HG03457 (cell line): ENCODE data around the gene PREP.
"Not testable (repeated sequence)": the region's sequence is repeated elsewhere in the genome, so short reads cannot be mapped to it uniquely, and the experiment has no call there.

Experiments
- ATAC-seq: cut with Tn5 transposase; IDR thresholded peaks from one replicate; pipeline ENCODE4 v1.9.1; 2021; ENCODE audit warnings: moderate number of reproducible peaks; ENCODE audit not compliant: unreplicated experiment

The PREP gene

DNA sequence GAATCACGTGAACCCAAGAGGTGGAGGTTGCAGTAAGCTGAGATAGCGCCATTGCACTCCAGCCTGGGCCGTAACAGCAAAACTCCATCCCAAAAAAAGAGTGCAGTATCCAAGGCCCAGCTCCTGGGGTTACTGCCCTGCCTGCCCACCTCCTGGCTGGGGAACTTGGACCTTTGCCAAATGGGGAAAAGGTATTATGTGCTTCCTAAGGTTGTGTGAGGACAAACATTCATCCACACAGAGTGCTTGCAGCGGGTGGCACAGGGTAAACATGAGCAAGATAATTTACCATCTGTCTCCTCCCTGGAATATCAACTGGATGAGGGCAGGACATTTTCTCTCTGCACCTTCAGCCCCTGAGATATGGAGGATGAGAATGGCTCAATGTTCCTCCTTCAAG is 128.2 kb downstream of the PREP start:
- no peak for ATAC-seq

DNA sequence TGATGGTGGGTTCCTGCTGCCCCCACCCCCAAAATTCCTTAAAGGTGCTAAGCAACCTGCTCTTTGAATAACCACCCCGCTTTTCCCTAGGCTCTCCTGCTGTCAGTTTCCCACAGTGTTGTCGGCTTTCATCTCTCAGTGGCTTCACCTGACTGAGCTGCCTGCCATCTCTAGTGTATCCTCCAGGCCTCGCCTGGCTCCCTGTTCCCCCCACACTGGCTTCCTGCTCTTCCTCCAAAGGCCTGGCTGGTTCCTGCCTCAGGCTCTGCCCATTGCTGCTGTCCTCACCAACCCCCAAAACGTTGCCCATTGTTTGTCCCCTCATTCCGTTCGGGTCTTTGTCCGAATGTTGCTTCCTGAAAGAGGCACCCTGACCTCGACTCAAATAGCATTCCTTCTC is 129.3 kb downstream of the PREP start:
- no peak for ATAC-seq

DNA sequence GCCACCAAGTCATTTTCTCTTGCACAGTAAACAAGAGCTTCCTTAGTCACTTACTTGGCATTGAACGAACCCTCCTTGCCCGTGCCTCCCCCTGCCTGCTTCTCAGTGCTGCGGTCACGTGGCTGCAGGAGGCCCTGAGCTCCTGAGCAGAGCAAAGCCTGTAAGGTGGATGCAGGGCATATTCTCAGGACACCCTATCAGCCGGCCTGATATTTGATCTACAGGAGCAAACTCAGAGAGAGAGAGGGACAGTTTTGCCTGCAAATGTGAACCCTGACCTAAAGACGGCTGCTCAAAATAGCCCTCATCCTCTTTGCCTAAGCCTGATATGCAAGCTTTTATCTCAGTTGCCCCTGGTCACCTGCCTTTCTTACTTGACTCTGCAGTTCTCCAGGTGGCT is 130.1 kb downstream of the PREP start:
- no peak for ATAC-seq

DNA sequence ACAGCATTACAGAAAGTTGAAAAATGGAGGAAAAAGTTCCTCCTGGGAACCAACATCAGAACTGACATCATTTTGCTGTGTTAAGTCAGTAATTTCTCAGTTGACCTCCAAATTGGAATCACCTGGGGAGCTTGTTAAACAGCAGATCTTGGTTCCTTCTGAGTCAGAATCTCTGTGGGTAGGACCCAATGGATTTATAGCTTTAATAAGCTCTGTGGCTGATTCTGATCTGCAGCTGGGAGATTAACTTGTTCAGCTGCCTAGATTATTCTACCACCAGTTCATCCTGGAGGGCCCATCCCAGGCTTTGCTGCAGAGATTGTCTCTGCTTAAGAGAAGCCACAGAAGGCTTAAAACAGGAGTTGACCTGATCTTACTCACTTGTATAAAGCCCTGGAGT is 132.4 kb downstream of the PREP start:
- ATAC-seq, result no peak

DNA sequence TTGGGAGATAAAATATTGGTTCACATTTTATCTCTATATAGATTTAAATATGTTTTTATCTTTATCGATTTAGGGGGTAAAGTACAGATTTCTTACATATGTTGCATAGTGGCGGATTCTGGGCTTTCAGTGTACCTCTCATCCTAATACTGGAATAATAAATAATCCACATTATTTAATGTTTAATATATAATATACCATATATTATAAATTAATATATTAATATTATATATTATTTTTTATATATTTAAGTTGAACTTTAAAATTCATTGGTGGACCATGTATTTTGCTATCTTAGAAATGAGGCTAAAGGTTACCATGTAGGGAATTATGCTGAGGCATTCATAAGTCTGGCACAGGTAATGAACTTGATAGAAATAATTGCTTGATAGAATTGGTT is 133.5 kb downstream of the PREP start:
- no peak for ATAC-seq

DNA sequence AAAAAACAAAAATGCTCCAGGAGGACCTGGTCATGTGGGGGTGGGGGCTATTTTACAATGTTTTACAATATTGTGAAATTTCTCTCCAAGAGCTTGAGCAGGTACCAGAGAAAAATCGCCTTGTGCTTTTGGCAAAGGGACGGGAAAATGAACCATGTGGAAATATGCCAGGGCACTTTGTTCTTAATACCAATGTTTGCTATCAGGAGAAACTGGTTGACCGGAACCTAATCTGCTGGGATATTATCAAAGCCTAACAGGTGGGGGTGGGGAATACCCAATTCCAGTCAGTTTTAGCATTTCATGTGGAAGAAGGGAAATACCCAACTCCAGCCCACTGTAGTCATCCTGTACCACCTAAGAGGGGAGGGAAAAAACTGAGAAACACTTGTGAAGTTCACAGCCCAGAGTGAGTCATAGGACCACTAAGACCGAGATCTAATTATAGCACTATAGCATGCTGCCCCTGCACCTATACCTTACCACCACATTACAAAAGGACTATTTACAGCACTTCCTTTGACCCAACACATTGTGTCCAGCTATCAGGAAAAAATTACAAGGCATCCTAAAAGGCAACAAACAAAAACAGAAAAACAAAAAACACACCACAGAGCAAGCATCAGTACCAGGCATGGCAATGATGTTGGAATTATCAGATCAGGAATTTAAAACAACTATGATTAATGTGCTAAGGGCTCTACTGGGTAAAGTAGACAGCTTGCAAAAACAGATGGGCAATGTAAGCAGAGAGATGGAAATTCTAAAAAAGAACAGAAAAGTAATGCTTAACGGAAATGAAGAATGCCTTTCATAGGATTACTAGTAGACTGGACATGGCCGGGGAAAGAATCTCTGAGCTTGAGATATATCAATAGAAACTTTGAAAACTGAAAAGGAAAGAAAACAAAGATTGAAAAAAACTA is 138.9 kb downstream of the PREP start:
- ATAC-seq, result no peak

DNA sequence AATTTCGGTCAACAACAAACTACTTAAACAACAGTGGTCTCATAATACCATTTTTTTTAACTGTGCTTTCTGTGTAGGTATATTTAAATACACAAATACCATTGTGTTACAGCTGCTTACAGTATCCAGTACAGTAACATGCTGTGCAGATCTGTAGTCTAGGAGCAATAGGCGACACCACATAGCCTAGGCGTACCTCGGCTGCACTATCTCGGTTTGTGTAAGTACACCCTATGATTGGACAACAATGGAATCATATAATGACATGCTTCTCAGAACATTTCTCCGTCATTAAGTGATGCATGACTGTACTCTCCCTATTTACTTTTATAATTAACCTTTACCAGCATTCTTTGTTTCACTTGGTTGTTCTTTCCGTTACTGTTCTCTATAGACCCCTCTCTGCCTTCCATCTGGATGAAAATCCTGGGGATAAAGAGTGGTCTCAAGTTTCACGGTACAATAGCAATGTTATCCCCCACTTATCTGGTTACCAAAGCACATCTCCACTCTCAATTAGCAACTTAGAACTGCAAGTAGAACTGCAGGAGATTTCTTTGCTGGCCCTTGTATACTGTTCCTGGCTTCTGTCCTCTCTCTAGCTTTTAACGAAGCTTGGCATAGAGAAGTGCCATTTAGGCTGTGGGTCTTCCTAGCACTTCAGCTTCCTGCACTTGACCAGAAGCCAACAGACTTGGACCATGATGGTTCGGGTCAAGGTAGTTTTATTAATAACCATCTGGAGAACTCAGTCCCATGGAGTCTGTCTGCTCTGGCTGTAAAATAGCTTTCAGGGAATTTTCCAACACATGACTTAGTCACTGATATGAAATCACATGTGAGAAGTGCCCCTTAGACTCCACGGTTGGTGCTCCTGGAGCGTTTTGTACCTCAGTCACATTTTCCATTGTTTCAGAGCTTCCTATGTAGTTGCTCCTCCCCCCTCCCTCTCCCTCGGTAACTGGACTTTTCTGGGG is 142.7 kb downstream of the PREP start:
- ATAC-seq, result no peak

DNA sequence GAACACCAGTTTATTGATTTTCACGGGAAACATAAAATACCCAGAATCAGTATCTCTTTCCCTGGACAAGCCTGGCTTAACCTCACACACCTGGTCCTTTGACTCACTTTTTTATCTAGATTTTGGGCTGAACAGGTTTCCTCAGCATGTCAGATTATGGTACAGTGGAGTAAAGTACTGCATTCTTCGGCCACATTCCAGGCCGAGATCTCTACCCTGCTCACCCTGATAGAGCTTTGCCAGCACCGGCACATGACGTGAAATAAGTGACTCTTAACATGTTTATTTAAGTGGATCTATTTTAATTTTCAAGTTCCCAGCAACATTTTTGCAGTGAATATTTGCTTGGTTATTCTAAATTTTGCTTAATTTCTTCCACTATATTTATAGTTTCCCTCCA is 144.1 kb downstream of the PREP start:
- no peak for ATAC-seq

DNA sequence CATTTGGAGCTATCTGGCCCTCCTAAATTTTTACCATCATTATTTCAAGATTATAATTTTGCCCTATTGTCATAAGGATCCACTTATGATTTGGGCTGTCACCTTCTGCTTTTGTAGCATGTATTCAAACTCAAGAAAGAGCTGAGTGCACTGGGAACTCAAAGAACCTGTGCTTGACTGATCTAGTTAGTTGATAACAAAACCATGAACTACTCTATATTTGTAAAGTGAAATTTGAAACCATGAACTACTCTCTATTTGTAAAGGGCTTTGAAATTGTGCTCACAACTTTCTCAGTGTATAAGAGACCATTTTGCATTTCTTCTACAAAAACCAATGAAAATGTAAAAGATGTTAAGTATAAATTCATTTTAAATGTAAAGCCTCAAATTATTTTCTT is 145.5 kb downstream of the PREP start:
- ATAC-seq, result no peak

DNA sequence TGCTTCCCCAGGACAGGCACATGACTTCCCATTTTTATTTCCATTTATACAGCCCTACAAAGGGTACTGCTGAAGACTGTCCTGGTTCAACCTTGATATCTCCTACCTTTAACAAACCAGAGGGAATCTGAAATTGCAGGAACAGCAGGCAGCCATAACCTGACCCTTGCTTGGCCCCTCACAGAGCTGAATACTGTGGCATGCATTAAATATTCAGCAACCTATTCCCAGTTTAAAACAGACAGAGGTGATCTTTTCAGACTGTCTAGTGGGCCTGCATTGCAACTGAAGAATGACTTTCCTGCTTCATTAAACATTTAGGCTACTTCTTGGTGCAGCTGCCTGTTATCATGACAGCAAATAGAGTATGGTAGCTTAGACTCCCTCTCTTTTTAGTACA is 146.3 kb downstream of the PREP start:
- ATAC-seq, result no peak

DNA sequence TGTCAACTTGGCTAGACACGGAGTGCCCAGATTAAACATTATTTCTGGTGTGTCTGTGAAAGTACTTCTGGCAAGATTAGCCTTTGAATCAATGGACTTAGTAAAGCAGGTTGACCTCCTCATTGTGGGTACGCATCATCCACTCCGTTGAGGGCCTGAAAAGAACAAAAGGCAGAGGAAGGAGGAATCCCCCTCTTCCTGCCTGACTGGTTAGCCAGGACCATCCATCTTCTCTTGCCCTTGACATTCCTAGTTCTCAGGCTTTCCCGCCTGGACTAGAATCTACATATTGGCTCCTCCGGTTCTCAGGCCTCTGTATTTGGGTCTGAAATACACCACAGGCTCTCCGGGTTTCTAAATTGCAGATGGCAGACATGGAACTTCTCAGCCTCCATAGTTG is 149.1 kb downstream of the PREP start:
- ATAC-seq, result no peak

DNA sequence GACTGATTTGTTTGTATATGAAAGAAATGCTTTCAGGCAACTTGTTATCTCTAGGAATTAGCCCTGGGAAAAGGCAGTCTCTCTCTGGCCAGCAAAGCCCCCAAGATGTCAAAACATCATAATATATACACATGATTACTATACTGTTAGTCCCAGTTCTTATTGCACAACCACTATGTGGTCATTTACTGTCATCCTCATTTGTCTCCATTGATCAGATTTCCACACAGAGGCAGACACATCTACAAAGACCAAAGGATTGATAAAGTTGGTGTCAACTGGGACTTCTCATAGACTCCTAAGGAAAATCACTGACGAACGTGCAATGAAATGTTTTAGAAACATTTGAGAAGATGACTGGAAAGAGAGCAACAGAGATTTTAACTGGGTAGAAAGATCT is 151.2 kb downstream of the PREP start:
- no peak for ATAC-seq

DNA sequence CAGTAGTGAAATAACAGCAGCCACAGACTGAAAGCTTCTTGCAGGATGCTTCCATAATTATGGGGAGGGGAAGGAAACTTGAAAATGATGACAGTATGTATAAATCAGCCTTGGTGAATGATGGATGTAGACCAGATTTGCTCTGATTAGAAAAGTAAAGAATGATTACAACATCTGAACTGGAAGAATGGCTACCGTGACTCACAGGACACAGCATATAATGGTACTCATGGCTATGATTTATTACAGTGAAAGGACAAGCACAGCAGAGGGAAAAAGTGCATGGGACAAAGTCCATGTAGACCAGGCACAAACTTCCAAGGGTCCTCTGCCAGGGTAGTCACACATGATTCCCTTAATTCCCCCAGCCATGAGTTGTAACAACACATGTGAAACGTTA is 152.3 kb downstream of the PREP start:
- no peak for ATAC-seq

DNA sequence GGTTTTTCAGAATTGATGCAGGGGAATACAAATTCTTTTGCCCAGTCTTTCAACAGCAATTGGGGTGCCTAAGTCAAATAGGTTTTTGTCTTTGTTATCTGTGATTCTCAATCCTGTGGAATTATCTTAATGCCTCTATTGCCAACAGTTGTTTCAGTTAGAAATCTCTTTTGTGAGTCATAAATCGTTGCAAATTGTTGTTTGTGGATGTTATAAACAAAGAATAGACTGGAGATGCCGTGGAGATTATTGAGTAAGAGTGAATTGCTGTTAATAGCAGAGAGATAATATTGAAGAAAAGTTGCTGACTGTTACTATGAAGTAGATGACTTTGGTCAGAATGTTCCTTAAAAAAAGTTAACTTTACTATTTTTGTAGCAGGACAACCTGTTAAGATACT is 159.4 kb downstream of the PREP start:
- no peak for ATAC-seq

DNA sequence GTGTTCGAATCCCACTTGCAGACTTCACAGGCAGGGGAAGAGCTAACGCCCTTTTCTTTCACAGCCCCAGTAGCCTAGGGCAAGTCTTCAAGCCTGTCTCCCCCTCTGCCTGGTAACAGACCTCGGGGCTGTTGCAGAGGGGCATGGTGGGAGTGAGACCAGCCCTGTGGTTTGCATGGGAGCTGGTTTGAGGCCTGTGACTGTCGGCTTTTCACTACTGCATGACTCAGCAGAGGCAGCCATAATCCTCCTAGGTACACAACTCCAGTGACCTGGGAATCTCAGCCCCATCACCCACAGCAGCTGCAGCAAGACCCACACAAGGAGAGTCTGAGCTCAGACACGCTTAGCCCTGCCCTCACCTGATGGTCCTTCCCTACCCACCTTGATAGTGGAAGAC is 167.7 kb downstream of the PREP start:
- ATAC-seq, result no peak

DNA sequence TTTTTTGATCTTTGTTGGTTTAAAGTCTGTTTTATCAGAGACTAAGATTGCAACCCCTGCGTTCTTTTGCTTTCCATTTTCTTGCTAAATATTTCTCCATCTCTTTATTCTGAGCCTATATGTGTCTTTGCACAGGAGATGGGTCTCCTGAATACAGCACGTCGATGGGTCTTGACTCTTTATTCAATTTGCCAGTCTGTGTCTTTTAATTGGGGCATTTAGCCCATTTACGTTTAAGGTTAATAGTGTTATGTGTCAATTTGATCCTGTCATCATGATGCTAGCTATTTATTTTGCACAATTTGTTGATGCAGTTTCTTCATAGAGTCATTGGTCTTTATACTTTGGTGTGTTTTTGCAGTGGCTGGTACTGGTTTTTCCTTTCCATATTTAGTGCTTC is 171.1 kb downstream of the PREP start:
- not testable (repeated sequence) for ATAC-seq
